Measurements from ENCODE around the gene SMIM8.

DNA sequence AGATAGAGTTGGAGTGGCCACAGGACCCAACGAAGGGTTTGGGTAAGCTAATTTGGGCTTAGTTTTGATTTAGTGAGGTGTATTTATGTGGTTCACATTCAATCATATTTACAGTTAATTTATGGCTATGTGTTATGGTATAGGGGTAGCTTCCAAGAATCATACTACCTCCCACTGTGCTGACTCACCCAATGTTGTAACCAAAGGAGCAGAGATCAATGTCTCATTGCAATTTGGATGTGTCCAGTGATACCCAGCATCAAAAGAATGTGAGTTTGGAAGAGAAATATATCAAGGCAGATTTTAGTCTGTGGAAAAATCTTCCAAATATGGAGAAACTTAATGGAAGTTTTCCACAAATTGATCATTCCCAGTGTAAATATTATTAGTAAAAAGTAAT, 25.3 kb upstream of the SMIM8 start:
- TF ChIP-seq, protein P1, sequence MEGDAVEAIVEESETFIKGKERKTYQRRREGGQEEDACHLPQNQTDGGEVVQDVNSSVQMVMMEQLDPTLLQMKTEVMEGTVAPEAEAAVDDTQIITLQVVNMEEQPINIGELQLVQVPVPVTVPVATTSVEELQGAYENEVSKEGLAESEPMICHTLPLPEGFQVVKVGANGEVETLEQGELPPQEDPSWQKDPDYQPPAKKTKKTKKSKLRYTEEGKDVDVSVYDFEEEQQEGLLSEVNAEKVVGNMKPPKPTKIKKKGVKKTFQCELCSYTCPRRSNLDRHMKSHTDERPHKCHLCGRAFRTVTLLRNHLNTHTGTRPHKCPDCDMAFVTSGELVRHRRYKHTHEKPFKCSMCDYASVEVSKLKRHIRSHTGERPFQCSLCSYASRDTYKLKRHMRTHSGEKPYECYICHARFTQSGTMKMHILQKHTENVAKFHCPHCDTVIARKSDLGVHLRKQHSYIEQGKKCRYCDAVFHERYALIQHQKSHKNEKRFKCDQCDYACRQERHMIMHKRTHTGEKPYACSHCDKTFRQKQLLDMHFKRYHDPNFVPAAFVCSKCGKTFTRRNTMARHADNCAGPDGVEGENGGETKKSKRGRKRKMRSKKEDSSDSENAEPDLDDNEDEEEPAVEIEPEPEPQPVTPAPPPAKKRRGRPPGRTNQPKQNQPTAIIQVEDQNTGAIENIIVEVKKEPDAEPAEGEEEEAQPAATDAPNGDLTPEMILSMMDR (IDR thresholded peaks at IDR 0.05), result no peak
- TF ChIP-seq POLR2A (IDR thresholded peaks at IDR 0.05; ENCODE audit: low read depth), result no peak

Measured in esophagus muscularis mucosa (tissue), 3 donors.